Smooth muscle cell (in vitro differentiated cells): ENCODE data around the gene MARCHF9. TPM values are rescaled to one million over a fixed set of nuclear protein-coding genes. Genes with fewer than 3 reads are reported as not detected.
"Not testable (repeated sequence)": the region's sequence is repeated elsewhere in the genome, so short reads cannot be mapped to it uniquely, and the experiment has no call there.

ENCODE experiments used
- DNase-seq: peaks from one replicate; lab custom pipeline; 2025; ENCODE audit not compliant: unreplicated experiment; lab: John Stamatoyannopoulos, UW
- H2AFZ ChIP-seq: fragments of 200-600 bp; sonication (generic); 2 replicates; pipeline ENCODE4 v1.6.0; 2016; ENCODE audit warnings: antibody characterized with exemption, low read depth, mild to moderate bottlenecking
- H3F3A ChIP-seq: fragments of 200-600 bp; sonication (generic); 2 replicates; pipeline ENCODE4 v1.6.0; 2017; ENCODE audit warnings: antibody characterized with exemption, low read depth
- H3K27ac ChIP-seq: fragments of 200-600 bp; sonication (generic); 2 replicates; pipeline ENCODE4 v1.5.1; 2016; ENCODE audit warnings: low read depth, mild to moderate bottlenecking
- H3K27me3 ChIP-seq: fragments of 200-600 bp; sonication (generic); 2 replicates; pipeline ENCODE4 v1.6.1; 2016; ENCODE audit warnings: low read depth, mild to moderate bottlenecking
- H3K36me3 ChIP-seq: fragments of 200-600 bp; sonication (generic); 2 replicates; pipeline ENCODE4 v1.5.1; 2016; ENCODE audit warnings: low read depth
- H3K4me1 ChIP-seq: fragments of 200-600 bp; sonication (generic); 2 replicates; pipeline ENCODE4 v1.5.1; 2016; ENCODE audit warnings: low read depth
- H3K4me2 ChIP-seq: fragments of 200-600 bp; sonication (generic); 2 replicates; pipeline ENCODE4 v1.6.0; 2016; ENCODE audit warnings: mild to moderate bottlenecking
- H3K4me3 ChIP-seq: fragments of 200-600 bp; sonication (generic); 2 replicates; pipeline ENCODE4 v1.5.1; 2016; ENCODE audit warnings: mild to moderate bottlenecking
- H3K79me2 ChIP-seq: fragments of 200-600 bp; sonication (generic); 2 replicates; pipeline ENCODE4 v1.6.0; 2016; ENCODE audit warnings: low read depth, mild to moderate bottlenecking
- H3K9ac ChIP-seq: fragments of 200-600 bp; sonication (generic); 2 replicates; pipeline ENCODE4 v1.6.0; 2016; ENCODE audit warnings: low read depth
- H3K9me3 ChIP-seq: fragments of 200-600 bp; sonication (generic); replicated peaks from 2 replicates; pipeline ENCODE4 v1.5.1; 2016; ENCODE audit warnings: low read depth
- H4K20me1 ChIP-seq: fragments of 200-600 bp; sonication (generic); 2 replicates; pipeline ENCODE4 v1.6.0; 2016; ENCODE audit warnings: low read depth
- WGBS: methylation state at CpG from one replicate; pipeline ENCODE4 v1.1.7; 2016; ENCODE audit warnings: low lambda C conversion rate; 5-methylcytosine and 5-hydroxymethylcytosine counted together
- polyA plus RNA-seq: library from polyadenylated mRNA; unstranded; fragments of >200 nt; fragmentation: Nextera tagmentation; extraction: Ambion mirVana; gene quantifications from 2 replicates; pipeline ENCODE4 v1.2.1, GENCODE V29; 2016
- total RNA-seq: library from RNA; depleted of rRNA; stranded (reverse); fragments of >200 nt; gene quantifications from 2 replicates; pipeline ENCODE4 v1.2.3, GENCODE V29; 2014
- TF ChIP-seq, protein P1 (sequence below): fragments of 200-600 bp; sonication (generic); IDR thresholded peaks from 2 replicates; pipeline ENCODE4 v1.5.1; 2017; ENCODE audit warnings: borderline replicate concordance, mild to moderate bottlenecking, antibody characterized with exemption; ENCODE audit not compliant: insufficient read depth, poor library complexity, severe bottlenecking

MARCHF9 gene
- total and polyA plus RNA-seq, 2 experiments from 2014 or later: 3.7 to 8.6 TPM

DNA sequence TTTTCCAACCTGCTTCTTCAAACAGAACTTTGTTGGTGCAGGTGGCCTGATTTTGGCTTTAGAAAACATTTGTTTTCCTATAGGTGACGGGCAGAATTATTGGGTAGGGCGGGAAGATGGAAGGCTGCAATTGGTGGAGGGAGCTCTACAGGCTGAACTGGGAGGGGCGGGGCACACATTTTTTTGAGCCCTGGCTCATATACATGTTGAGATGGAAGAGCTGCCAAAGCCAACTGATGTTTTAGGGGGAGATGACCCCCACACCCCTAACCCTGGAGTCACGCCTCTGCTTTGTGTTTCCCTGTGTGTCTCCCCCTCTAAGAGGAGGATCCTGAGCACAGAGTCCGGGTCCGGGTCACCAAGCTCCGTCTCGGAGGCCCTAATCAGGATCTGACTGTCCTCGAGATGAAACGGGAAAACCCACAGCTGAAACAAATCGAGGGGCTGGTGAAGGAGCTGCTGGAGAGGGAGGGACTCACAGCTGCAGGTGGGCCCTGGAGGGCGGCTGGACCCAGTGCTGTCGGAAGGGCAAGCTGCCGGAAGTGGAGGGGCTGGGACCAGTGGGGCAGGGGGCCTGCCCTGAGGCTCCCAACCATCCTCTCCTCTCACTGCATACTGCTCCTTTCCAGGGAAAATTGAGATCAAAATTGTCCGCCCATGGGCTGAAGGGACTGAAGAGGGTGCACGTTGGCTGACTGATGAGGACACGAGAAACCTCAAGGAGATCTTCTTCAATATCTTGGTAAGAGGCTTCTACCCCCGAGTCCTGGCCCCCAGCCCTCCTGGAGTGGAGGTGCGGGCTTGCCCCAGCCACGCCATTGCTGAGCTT, 34.9 kb upstream of the MARCHF9 start:
- Histone ChIP-seq H4K20me1 (no peaks in the 10 kb centered on the region), H3K27me3 (peaks cover 7% of the 10 kb centered on the region), H3K9ac (no peak overlapping the region), H3F3A (no peaks in the 10 kb centered on the region), H3K79me2 (no peaks in the 10 kb centered on the region), H2AFZ (no peak overlapping the region), H3K4me2 (no peak overlapping the region), H3K9me3 (no peaks in the 10 kb centered on the region), H3K4me1 (no peaks in the 10 kb centered on the region), H3K36me3 (no peaks in the 10 kb centered on the region), H3K4me3 (no peak overlapping the region), H3K27ac (no peak overlapping the region)
- 95% methylated on average over 19 of the region's 20 CpGs for WGBS
- DNase-seq: no peak
- TF ChIP-seq, protein P1, sequence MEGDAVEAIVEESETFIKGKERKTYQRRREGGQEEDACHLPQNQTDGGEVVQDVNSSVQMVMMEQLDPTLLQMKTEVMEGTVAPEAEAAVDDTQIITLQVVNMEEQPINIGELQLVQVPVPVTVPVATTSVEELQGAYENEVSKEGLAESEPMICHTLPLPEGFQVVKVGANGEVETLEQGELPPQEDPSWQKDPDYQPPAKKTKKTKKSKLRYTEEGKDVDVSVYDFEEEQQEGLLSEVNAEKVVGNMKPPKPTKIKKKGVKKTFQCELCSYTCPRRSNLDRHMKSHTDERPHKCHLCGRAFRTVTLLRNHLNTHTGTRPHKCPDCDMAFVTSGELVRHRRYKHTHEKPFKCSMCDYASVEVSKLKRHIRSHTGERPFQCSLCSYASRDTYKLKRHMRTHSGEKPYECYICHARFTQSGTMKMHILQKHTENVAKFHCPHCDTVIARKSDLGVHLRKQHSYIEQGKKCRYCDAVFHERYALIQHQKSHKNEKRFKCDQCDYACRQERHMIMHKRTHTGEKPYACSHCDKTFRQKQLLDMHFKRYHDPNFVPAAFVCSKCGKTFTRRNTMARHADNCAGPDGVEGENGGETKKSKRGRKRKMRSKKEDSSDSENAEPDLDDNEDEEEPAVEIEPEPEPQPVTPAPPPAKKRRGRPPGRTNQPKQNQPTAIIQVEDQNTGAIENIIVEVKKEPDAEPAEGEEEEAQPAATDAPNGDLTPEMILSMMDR: no peak

DNA sequence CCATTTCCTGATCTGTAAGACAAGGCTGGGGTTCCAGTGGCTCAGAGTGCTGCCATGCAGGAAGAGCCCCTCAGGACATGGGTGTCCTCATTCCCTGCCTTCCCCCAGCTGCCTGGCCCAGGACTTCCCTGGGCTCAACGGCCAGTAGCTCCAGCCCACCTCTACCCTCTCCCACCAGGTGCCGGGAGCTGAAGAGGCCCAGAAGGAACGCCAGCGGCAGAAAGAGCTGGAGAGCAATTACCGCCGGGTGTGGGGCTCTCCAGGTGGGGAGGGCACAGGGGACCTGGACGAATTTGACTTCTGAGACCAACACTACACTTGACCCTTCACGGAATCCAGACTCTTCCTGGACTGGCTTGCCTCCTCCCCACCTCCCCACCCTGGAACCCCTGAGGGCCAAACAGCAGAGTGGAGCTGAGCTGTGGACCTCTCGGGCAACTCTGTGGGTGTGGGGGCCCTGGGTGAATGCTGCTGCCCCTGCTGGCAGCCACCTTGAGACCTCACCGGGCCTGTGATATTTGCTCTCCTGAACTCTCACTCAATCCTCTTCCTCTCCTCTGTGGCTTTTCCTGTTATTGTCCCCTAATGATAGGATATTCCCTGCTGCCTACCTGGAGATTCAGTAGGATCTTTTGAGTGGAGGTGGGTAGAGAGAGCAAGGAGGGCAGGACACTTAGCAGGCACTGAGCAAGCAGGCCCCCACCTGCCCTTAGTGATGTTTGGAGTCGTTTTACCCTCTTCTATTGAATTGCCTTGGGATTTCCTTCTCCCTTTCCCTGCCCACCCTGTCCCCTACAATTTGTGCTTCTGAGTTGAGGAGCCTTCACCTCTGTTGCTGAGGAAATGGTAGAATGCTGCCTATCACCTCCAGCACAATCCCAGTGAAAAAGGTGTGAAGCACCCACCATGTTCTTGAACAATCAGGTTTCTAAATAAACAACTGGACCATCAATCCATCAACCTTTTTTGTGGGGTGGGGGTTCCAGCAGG, 34.0 kb upstream of the MARCHF9 start:
- WGBS: 89% methylated on average over 11 of the region's 11 CpGs
- Histone ChIP-seq H2AFZ (no peak overlapping the region), H3K9ac (no peak overlapping the region), H3K4me3 (no peak overlapping the region), H3F3A (no peaks in the 10 kb centered on the region), H3K36me3 (no peaks in the 10 kb centered on the region), H3K27ac (no peak overlapping the region), H3K9me3 (no peaks in the 10 kb centered on the region), H3K27me3 (peaks cover 14% of the 10 kb centered on the region), H3K4me1 (no peaks in the 10 kb centered on the region), H3K79me2 (no peaks in the 10 kb centered on the region), H3K4me2 (no peak overlapping the region), H4K20me1 (no peaks in the 10 kb centered on the region)
- DNase-seq: no peak
- TF ChIP-seq, protein P1: no peak

DNA sequence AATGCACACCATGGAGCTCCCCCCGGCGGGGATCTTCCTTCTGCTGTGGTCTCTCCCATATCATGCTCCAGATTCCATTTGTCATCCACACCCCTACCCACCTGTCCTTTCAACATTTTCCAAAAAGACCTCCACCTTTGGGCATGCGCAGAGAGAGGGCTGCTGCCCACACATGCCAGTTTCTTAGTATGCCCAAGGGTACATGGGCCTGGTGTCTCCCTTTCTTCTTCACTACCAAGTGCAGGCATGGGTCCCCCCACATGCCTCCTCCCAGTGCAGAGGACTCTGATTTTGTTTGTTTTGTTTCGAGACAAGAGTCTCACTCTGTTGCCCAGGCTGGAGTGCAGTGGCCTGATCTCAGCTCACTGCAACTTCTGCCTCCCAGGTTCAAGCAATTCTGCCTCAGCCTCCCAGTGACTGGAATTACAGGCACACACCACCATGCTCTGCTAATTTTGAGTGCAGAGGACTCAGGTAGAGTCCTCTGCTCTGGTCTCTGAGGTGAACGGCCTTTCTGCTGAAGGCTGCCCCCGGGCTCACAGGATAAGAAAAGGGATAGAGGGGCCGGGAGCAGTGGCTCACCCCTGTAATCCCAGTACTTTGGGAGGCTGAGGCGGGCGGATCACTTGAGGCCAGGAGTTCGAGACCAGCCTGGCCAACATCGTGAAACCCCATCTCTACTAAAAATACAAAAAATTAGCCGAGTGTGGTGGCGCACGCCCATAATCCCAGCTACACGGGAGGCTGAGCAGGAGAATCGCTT, 32.9 kb upstream of the MARCHF9 start:
- 96% methylated on average over 16 of the region's 16 CpGs for WGBS
- not testable (repeated sequence) for H3K4me2 ChIP-seq, H3F3A ChIP-seq, H3K4me3 ChIP-seq, H2AFZ ChIP-seq, H3K79me2 ChIP-seq, H3K36me3 ChIP-seq, DNase-seq, H3K9ac ChIP-seq, H3K9me3 ChIP-seq, H4K20me1 ChIP-seq, H3K4me1 ChIP-seq, H3K27ac ChIP-seq
- peaks cover 26% of the 10 kb centered on the region for H3K27me3 ChIP-seq
